Endothelial cell (in vitro differentiated cells): ENCODE results near the gene STMN3. TPM values are rescaled to one million over a fixed set of nuclear protein-coding genes. Genes with fewer than 3 reads are reported as not detected.

Experiments
- DNase-seq: peaks from one replicate; pipeline ENCODE4 v3.0.0; 2021; ENCODE audit warnings: low spot score
- H3K27ac Mint-ChIP-seq: one replicate; pipeline ENCODE4 v1.8.0; 2021; ENCODE audit warnings: mixed read lengths, inconsistent platforms; ENCODE audit not compliant: unreplicated experiment
- H3K27me3 Mint-ChIP-seq: one replicate; pipeline ENCODE4 v1.8.0; 2021; ENCODE audit warnings: mild to moderate bottlenecking, moderate library complexity, mixed read lengths, inconsistent platforms; ENCODE audit not compliant: unreplicated experiment
- H3K36me3 Mint-ChIP-seq: one replicate; pipeline ENCODE4 v1.8.0; 2021; ENCODE audit warnings: mild to moderate bottlenecking, low read depth, mixed read lengths, inconsistent platforms; ENCODE audit not compliant: unreplicated experiment
- H3K4me1 Mint-ChIP-seq: one replicate; pipeline ENCODE4 v1.8.0; 2021; ENCODE audit warnings: mild to moderate bottlenecking, mixed read lengths, inconsistent platforms; ENCODE audit not compliant: unreplicated experiment
- H3K4me3 Mint-ChIP-seq: one replicate; pipeline ENCODE4 v1.8.0; 2021; ENCODE audit warnings: mild to moderate bottlenecking, mixed read lengths, inconsistent platforms; ENCODE audit not compliant: unreplicated experiment
- H3K9me3 Mint-ChIP-seq: one replicate; pipeline ENCODE4 v1.8.0; 2021; ENCODE audit warnings: mixed read lengths, inconsistent platforms; ENCODE audit not compliant: unreplicated experiment
- total RNA-seq: library from RNA; stranded (reverse); fragmentation: NEBNext Ultra II Directional; extraction: Animal tissue kit (Norgen Biotek cat#: 25700); gene quantifications from one replicate; pipeline ENCODE4 v1.2.1, GENCODE V29; 2021; ENCODE audit not compliant: unreplicated experiment
- TF ChIP-seq, protein P1 (sequence below): fragments of 200-600 bp; sonication (generic); IDR thresholded peaks from one replicate; pipeline ENCODE4 v1.5.0; 2021; ENCODE audit warnings: antibody characterized with exemption; ENCODE audit not compliant: unreplicated experiment

The STMN3 gene
- total RNA-seq, 1 donor from 2014 or later = 12.8 TPM

DNA sequence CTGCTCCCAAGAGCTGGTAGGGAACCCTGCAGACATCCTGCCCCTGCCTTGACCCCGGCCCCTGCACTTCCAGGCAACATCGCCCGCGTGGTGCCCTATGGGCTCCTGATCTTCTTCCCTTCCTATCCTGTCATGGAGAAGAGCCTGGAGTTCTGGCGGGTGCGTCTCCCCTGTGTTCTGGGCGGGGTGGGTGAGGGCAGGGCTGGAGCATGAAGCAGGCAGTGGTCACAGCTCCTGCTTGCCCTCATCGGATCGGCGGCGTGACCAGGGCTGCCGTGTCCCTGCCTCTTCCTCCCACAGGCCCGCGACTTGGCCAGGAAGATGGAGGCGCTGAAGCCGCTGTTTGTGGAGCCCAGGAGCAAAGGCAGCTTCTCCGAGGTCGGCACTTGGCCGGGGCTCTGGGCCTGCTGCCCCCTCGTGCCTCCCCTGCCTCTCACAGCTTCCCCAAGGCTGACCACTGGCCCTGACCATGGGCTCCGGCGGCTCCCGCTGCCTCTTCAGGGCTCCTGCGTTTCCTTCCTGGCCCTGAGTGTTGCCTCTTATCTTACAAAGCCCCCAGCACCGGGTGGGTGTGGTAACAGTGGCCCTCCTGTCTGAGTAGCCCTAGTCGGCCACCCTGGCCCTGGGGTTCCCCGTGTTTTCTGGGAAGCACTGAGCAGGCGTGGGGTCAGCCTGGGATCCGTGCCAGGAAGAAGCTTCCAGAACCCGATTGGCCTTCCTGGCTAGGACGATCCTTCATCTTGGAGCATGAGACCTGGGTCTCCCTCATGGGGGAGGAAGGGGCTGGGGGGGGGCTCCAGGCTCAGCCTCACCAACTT, 35.2 kb upstream of the STMN3 start:
- no peak overlapping the region for H3K27ac Mint-ChIP-seq

DNA sequence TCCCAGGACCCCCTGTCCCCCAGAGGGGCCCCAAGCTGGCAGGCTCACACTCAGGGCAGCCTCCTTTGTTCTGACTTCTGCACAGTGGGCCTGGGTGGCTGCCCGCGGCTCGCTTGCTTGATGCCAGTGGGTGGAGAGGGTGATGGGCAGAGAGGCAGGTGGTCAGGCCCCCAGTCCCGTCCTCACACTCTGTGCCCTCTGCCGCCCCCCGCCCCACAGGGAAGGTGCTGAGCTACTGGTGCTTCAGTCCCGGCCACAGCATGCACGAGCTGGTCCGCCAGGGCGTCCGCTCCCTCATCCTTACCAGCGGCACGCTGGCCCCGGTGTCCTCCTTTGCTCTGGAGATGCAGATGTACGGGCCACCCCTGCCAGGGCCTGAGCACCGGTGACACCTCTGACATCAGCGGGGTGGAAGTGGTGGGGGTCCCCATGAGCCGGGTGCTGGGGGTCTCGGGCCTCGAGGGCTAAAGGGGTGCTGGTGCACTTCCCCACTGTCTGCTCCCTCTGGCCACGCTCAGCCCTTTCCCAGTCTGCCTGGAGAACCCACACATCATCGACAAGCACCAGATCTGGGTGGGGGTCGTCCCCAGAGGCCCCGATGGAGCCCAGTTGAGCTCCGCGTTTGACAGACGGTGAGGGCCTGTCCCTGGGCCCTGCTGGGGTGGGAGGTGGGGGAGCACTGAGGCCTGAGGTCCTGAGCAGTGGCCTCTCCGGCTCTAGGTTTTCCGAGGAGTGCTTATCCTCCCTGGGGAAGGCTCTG, 34.4 kb upstream of the STMN3 start:
- TF ChIP-seq, protein P1, sequence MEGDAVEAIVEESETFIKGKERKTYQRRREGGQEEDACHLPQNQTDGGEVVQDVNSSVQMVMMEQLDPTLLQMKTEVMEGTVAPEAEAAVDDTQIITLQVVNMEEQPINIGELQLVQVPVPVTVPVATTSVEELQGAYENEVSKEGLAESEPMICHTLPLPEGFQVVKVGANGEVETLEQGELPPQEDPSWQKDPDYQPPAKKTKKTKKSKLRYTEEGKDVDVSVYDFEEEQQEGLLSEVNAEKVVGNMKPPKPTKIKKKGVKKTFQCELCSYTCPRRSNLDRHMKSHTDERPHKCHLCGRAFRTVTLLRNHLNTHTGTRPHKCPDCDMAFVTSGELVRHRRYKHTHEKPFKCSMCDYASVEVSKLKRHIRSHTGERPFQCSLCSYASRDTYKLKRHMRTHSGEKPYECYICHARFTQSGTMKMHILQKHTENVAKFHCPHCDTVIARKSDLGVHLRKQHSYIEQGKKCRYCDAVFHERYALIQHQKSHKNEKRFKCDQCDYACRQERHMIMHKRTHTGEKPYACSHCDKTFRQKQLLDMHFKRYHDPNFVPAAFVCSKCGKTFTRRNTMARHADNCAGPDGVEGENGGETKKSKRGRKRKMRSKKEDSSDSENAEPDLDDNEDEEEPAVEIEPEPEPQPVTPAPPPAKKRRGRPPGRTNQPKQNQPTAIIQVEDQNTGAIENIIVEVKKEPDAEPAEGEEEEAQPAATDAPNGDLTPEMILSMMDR = no peak
- Mint-ChIP-seq H3K4me3 (no peak overlapping the region), H3K4me1 (peaks cover 3% of the 10 kb centered on the region), H3K27ac (no peak overlapping the region), H3K36me3 (no peaks in the 10 kb centered on the region), H3K27me3 (peaks cover 5% of the 10 kb centered on the region), H3K9me3 (no peaks in the 10 kb centered on the region)
- DNase-seq = no peak

More for the DNA sequence above, 35.2 kb upstream of the STMN3 start:
- H3K9me3 Mint-ChIP-seq = no peaks in the 10 kb centered on the region
- TF ChIP-seq, protein P1 = no peak
- H3K27me3 Mint-ChIP-seq = peaks cover 7% of the 10 kb centered on the region
- DNase-seq = no peak
- peaks cover 3% of the 10 kb centered on the region for H3K4me1 Mint-ChIP-seq
- H3K4me3 Mint-ChIP-seq = no peak overlapping the region
- no peaks in the 10 kb centered on the region for H3K36me3 Mint-ChIP-seq

DNA sequence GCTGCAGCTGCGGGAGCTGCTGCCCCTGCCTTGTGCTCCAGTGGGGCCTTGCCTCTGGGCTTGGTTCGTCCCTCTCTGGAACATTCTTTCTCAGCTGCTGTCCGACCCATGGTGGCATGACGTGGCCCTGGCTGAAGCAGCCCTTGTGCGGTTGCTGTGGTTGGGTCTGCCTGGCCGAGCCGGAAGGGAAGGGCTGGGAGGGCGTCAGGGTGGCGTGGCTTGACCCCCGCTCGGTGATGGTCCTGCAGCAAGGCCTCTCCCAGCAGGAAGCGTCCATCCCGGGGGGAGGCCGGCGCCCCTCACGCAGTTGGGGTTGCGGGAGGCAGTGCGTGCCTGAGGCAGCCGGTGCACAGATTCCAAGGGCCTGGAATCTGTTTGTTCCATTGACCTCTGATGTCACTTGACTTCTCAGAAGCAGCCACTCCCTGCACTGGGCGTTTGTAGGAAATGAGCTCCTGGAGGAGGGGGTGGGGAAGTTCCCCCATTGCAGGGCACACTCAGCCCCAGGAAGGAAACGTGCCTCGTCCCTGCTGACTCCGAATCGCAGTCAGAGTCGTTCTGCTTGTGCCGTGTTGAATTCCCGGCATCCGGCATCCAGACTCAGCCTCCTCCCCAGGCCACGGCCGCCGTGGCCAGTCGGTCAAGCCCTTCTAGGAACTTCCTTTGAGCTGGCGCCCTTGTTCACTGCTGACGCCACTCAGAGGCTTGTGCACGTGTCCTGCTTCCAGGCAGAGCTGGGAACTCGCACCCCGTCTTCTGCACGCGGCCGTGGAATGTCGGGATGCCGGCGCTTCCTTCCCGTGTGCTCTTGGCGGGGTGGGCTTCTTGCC, 33.5 kb upstream of the STMN3 start:
- Mint-ChIP-seq H3K36me3 (no peaks in the 10 kb centered on the region), H3K4me3 (no peak overlapping the region), H3K27me3 (peaks cover 7% of the 10 kb centered on the region), H3K4me1 (peaks cover 3% of the 10 kb centered on the region), H3K27ac (no peak overlapping the region), H3K9me3 (no peaks in the 10 kb centered on the region)
- TF ChIP-seq, protein P1 = no peak
- no peak for DNase-seq

DNA sequence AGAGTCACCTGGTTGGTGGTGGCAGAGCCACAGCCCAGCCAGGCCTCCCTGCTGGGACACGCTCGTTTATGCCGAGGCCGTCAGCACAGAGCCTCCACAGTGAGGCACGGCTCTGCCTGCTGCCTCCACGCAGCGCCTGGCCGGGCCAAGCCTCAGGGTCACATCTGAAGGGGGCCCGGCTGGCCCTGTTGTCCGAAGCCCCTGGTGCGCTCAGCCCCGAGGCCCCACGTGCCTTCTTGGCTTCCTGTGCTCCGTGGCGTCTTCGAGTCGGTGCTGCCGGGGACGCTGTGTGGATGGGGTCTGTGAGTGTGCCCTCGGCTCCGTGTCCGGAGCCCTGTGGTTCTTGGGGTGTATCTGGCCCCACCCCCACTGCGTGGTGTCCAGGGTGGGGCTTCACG, 32.9 kb upstream of the STMN3 start:
- H3K4me3 Mint-ChIP-seq = no peak overlapping the region
- H3K9me3 Mint-ChIP-seq = no peaks in the 10 kb centered on the region
- H3K36me3 Mint-ChIP-seq = no peaks in the 10 kb centered on the region
- TF ChIP-seq, protein P1 = no peak
- H3K27ac Mint-ChIP-seq = no peak overlapping the region
- peaks cover 3% of the 10 kb centered on the region for H3K4me1 Mint-ChIP-seq
- H3K27me3 Mint-ChIP-seq = peaks cover 7% of the 10 kb centered on the region
- no peak for DNase-seq
